ENCODE data around the gene PRLH.
"Not testable (repeated sequence)": the region's sequence is repeated elsewhere in the genome, so short reads cannot be mapped to it uniquely, and the experiment has no call there.

PRLH gene

DNA sequence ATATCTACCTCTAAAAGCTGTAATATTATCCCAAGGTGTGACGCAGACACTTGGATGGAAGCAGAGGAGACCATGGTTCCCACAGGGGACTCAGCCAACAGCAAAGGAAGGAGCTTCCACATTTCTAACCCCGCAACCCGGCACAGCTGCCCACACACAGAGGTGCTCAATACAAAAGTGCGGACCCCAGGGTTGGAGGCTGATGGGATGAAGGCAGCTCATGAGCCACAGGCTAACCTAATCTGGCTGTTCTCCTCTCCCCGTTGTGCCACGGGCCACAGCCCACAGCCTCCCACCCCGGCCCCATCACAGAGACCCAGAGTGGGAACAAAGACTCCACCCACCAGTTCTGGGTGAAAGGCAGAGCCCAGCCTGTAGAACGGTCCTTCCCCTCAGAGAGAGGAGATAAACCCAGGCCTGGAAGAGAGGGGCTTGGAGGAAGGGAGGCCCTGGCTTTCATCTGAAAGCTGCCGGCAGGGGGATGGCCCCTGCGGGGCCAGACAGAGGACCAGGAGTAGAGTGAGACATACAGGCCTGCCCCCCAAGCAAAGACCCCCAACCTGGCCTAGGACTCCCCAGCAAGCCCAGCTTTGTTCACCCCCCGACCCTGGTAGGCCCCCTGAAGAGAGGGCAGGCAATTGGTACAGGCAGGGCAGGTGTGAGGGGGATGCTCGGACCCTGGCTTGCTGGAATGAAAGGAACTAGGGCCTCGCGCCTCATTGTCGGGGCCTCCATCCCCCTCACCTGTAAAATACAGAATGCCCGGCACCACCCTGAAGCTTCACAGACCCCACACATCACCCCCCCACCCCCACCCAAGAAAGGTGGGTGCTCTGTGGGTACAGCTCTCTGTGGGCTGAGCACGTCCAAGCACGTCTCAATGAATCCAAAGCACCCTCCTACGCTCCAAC, 17.3 kb downstream of the PRLH start:
- DNase-seq: no peak

DNA sequence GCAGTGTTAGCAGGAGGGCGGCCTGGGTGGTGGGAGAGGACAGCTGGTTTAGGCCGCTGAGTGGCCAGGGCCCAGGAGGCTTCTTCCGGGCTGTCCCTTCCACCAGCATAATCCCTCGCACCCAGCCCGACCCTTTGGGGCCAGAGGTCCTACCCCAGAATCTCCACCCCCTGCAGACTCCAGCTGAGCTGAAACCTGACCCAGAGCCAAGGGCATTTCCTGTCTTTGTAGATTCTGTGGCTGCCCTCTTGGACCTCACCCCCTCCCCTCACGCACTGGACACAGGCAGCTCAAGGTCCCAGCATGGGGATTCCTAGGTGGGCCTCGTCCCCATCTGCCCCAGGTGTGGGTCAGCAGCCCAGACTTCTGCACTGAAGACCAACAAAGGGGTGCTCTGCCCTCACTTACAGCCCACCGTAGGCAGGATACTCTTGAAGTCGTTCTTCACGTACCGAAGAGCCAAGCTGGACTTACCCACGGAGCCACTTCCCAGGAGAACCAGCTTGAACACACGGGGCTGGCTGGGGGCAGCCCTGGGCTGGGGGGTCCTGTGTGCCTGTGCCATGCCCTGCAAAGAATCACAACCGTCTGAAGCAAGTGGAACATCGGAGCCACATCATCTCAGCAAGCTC, 19.3 kb downstream of the PRLH start:
- DNase-seq: no peak

DNA sequence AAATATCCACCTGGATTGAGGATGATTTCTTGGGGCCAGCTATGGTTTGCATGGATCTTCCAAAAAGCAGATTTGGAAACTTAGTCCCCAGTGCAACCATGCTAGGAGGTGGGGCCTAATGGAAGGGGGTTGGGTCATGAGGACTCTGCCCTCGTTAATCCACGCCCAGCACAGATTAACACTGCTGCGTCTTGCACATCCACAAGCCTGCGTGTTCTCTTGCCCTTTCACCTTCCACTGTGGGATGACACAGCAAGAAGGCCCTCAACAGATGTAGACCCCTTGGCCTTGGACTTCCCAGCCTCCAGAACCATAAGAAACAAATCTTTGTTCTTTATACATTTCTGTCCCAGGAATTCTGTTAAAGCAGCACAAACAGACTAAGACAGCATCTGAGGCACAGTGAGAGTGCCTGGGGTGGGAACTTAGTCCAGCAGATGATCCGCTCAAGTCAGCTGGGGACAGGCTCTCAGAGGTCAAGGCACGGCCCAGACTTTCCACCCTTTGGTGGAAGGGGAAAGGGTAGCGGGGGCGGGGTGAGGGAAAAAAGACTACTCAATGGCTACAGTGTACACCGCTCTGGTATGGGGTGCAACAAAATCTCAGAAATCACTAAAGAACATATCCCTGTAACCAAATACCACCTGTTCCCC, 21.8 kb downstream of the PRLH start:
- DNase-seq: no peak

DNA sequence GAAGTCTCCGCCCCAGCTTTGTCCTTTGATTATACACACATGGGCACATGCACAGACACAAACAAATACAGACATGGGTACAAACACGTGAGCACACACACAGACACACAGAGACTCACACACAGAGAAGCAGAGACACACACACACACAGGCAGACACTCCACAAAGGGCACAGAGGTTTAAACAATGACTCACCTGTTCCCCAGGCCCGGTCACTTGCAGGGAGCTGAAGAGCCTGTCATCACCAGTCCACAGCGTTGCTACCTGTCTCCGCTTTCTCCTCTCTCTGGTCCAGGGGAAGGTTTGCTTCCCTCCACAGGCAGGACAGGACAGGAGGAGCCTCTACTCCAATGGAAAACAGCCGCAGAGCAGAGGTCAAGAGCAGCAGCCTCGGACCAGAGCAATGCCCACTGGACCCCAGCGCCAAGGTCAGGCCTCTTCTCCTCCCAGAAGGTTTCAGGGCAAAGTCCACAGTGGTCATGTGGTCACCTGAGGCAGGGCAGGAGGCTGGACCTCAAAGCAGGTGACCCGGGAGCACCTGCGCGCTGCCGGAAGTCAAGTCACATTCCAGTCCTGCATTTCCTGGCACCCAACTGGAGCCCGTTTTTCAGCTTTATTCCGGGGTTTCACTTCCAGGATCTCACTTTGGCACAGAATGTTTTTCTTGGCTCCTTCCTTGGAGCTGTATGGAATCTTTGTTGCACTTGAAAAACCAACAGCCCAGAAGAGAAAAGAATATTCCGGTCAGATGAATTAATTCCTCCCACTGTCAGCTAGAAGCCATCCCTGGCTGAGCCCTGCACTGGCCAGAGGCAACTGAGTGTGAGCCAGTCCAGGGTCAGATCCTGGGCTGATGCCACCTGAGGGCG, 24.1 kb downstream of the PRLH start, which contains the start of gene RAB17:
RAB17 (minus strand) TSS at position 463 of the 869 bp plus-strand sequence. CDS start 4,580 bp downstream, outside the sequence.
- no peak for DNase-seq

DNA sequence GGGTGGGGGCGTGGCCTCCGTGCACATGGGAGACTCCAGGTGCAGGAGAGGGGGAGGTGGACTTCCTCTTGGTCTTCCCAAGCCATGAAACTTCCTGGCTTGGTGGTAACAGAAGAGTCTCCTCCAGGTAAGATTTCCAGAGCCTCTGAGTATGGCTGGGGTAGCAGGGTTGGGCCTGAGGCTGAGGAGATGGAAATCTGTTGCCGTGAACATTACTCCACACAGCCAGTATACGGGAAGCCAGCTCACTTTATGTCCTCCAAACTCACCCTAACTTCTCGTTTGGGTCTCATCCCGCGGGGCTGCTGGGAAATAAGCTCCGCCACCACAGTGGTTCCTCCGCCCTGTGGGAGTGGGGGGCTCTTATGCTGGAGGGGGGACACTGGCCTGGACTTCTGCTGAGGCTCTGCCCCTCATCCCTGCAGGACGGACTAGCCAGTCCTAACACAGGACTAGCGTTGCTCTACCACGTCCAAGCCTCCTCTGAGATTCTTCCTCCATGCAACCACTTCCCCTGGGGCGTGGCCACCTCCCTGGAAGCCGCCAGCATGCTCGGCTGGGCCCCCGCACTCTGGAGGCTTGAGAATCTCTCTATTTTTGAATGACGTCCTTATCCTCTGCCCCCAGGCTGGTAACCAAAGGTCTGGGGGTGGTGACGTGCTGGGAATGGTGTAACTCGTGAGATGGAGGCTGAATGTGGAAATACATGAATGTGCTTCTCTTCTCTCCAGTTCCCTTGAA, 24.9 kb downstream of the PRLH start:
- DNase-seq: no peak

DNA sequence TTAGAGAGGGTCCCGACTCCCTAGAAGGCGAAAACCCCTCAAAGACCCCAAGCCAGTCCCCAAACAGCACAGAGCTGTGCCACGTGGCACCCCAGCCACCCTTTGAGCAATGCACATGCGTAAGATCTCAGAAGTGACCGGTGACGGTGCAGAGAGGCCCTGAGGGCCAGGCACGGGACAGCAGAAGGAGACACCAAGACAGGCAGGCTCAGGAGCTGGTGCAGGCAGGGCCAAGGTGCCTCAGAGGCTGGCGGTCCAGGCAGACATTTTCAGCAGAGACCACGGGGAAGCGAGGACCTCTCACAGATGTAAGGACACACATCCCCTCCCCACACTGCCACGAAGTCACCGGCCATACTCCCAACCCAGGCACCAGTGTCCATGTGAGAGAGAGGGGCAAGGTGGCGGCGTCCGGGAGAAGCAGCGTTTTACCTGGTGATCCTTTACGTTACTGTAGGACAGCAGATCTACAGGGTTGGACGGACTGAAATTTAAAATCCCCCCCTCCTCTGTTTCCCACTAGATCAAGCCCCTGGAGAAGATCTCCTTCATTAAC, 26.1 kb downstream of the PRLH start:
- DNase-seq: no peak

DNA sequence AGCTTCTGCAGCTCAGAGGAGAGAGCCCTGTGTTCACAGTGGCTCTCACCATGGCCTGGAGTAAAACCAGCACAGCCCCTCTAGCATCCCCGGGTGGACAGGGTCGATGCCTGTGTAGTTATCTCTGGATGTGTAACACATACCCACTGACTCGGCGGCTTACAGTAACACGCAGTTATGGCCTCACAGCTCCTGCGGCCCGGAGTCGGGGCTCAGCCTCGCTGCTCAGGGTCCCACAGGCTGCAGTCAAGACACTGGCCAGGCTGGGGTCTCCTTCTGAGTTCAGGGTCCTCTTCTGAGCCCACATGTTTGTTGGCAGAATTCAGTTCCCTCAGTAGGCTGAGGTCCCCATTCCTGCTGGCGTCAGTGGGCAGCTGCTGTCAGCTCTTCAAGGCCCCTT, 26.7 kb downstream of the PRLH start:
- no peak for DNase-seq

DNA sequence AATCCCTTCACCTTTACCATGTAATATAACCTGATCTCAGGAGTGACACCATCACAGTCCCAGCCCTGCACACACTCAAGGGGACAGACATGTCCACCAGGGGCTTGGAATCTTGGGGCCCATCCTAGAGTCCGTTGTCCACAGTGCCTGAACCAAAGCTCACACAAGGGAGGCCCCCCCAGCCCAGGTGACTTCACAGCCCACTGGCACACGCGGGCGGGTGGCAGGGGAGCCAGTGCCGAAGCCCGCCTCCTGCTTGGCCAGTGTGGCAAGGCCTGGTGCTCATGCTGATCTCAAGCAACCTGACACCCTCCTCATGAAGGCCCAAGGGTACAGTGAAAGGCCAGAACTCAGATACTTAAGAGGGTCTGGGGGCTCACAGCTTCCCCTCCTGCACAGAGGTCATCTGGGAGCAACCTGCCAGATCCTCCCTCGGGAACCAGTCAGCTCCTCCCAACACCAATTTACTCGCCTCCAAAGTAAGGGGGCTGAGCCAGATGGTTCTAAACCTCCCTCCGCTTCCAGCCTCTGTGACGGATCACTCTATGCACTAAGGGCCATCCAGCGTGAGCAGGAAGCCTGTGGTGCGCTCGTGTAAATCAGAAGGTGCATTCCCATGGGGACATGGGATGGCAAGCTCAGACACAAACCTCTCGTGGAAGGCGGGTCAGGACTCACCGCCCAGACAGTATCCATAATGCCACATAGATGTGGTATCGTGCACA, 27.4 kb downstream of the PRLH start:
- no peak for DNase-seq

DNA sequence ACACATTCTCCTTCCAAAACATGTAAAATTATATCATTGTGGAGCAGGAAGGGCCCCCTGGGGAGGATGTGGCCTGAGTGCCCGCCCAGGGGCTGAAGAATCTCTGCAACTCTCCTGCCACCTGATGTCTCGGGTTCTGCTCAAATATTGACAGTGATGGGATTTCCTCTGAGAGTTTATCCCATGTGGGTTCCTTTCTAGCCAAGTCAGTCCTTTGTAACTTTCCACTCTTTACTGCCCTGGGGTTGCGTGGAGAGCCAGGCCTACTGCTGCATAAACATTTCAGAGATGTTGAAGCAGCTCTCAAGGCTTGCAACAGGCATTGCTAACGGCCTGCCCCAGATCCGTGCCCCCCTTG, 28.1 kb downstream of the PRLH start:
- no peak for DNase-seq

DNA sequence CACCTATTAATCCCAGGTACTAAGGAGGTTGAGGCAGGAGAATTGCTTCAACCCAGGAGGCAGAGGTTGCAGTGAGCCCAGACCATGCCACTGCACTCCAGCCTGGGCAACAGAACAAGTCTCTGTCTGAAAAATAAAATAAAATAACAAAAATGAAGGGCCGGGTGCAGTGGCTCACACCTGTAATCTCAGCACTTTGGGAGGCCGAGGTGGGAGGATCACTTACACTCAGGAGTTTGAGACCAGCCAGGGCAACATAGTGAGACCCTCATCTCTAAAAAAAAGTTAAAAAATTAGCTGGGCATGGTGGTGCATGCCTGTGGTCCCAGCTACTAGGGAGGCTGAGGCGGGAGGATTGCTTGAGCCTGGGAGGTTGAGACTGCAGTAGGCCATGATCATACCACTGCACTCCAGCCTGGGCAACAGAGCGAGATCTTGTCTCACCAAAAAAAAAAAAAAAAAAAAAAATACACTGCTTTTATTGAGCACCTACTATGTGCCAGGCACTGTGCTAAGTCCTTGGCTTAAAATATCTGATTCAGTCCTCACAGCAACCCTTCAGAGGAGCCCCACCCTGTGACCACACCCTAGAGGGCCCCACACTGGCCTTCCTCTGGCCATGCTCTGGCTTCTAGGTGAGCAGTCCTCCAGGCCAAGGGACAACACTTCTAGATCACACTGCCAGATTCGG, 29.6 kb downstream of the PRLH start:
- not testable (repeated sequence) for DNase-seq

DNA sequence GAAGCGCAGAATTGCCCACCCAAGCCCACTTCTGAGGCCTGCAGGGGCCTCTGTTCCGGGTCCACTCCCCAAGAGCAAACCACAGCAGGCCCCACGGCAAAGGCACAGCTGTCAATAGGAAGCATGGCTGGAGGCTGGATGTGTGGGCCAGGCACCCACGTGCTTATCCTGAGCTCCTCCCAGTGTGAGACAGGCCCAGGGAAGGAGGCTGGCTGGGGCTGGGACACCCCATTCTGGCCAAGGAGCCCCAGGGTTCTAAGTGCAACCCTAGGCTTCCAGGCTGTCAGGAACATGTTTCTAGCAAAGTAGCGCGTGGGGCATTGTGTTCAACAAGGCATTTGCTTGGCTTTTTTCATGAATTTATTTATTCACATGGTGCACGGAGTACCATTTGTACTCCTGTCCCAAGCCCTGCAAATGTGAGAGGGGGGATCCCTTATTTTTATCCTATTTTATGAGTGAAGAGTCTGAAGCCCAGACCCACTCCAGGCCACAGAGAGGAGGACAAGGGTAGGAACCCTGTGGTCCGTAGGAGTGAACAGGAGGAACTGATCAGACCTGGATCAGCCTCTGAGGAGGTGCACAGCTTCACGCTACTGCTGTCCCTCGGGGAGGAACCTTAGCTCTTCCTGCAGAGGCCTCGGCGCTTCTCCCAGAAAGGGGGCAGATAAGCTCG, 30.3 kb downstream of the PRLH start:
- no peak for DNase-seq

DNA sequence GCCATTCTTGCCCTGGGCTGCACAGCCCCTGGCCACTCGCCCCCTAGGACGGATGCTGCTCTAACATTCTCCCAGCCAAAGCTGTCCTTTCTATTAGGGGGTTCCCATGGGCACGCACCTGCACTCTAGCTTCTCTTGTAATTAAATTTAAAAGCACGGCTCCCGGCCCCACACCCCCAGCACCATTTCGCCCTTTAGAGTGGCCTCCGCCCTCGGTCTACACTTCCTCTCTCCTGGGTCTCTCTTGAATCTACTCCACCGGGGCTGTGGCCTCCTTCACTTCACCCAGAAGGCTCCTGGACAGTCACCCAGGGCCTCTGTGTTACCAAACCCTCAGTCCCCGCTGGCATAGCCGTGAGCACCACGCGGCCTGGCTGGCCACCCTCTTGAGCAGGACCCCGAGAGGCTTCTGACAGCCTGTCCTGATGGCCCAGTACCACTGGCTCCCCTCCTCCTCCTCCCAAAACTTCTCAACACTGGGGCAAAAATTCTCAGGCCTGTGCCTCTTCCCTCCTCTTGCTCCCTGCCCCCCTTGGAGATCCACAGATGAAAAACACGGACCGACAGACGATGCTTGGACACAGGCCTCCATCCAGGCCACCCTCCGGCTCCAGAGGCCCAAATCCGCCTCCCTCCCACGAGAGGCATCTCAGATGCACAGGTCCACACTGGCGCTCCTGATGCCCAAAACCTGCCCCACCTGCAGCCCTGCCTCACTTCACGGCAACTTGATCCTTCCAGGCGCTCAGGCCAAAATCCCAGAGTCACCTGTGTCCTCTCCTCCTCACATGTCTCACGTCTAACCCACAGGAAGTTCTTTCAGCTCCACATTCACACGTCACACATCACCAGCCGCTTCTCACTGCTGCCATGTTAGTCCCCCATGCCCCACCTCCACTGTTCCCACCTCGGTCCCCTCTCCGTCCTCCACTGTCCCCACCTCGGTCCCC, 31.1 kb downstream of the PRLH start:
- DNase-seq: no peak

DNA sequence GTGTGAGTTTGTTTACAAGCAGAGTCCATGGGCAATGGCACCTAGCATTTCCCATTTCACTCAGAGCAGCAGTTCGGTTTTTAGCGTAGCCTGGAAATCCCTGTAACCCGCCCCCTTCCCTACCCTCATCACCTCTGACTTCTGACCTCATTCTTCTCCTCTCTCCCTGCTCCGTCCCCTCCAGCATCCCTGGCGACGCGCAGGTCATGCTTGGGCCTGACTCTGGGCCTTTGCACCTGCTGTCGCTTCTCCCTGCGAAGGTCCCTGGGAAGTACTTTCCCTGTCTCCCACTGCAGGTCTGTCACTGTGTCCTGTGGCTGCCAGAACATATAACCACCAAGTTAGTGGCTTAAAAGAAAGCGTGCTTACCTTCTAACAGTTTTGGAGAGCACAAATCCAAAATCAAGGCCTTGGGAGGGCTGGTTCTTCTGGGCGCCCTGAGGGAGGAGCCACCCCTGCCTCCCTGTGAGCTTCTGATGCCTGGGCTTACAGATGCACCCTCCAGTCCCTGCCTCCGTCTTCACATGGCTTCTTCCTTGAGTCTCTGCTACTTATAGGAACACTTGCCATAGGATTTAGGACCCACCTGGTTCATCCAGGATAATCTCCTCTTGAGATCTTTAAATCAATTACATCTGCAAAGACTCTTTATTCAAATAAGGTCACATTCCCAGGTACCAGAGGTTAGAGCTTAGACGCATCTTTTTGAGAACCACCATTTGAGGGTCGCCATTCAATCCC, 32.3 kb downstream of the PRLH start:
- no peak for DNase-seq

DNA sequence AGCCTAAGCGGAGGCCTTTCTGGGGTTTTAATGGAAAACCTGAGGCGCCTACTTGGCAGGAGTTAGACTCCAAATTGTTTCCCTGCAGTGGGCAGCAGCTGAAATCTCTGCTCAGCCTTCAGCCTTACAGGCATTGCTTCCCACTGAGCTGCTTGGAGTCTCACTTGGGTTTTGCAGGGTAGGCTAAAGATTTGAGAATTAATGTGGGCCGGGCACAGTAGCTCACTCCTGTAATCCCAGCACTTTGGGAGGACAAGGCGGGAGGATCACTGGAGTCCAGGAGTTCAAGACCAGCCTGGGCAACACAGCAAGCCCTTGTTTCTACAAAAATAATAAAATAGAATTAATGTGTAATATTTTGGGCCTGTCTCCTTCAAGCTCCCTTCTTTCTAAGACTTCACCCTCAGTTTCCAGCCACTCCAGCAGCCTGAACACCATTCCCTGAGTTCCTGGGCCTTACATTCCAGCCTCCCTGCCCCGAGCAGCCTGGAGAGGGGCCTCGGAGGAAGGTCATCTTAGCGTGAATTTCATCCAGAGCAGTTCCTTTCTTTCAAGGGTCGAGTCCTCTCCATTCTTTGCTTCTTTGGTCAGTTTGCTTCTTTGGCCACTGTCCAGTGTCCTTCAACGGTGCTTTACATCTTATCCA, 33.2 kb downstream of the PRLH start:
- no peak for DNase-seq

DNA sequence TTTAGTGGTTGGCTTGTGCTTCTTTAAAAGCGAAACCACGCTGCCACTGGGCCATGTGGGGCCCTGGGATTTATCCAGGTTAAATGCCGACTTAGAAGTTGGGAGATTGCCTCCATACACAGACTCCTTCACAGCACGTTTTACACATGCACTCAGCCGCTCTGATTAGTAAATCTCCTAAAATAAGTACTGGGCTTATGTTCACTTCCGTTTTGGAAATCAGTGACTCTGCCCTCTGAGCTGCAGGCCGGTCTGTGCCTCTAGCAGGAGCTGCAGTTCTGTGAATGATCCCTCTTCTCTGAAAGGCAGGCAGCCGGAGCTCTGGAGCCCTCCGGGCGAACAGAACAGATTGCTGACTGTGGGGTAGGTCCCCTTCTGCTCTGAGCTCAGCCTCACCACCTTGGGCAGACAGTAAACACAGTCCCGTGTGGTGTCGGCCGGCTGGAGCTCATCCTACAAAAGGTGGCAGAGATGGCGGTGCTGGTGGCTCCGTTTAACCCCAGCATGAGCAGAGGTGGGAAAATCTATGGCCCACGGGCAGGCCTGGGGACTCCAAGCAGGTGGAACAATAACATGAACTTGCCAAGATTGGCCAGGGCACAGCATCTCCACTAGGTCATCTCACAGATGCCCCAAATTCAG, 34.0 kb downstream of the PRLH start:
- DNase-seq: no peak

DNA sequence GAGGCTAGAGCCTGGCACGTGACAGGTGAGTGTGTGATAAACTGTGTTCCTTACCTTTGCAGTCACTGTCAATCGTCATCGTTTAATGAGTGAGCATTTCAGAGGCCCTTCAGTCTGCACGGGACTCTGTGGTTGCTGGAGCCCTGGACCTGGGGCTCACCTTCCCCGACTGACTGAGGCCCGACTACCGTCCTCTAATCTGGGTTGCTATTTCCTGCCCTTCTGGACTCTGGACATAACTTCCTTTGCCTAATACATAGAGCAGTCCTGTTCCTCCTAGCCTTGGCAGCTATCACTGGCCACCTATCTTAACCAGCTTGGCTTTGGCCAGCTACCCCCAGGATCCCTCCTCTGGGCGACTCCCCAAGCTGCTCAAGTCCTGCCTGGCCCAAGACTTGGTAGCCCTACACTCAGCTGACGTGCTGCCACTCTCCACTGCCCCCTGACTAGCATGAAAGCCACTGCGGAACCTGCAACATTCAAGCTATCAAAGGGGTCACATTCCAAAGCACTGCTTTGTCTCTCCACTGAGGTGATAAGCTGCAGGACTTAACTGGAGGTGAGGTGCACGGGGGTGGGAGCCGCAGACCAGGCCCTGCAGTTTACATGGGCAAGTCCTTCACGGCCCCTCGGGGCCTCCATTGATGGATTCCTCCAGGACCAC, 35.2 kb downstream of the PRLH start:
- DNase-seq: no peak
